Mammary epithelial cell (primary cell): ENCODE data around the gene CARD9.

Experiments used
- CTCF ChIP-seq, 2 donors: IDR thresholded peaks in 1 of 2; conservative IDR thresholded peaks in 1 of 2; 2 replicates each; pipeline ENCODE4 v1.5.1; 2011 to 2012; ENCODE audit warnings: inconsistent platforms in 2 of 2, low read length in 2 of 2, mild to moderate bottlenecking in 2 of 2, control low read depth in 1 of 2, low read depth in 1 of 2; ENCODE audit not compliant: insufficient read depth in 1 of 2; ENCODE audit errors: extremely low read depth in 1 of 2
- EZH2 ChIP-seq: IDR thresholded peaks from 2 replicates; pipeline ENCODE4 v1.6.1; 2012; ENCODE audit warnings: low read length, inconsistent platforms, borderline replicate concordance

- TF ChIP-seq CTCF (conservative IDR thresholded peaks at IDR 0.05 in 1 of 2, IDR thresholded peaks at IDR 0.05 in 1 of 2; ENCODE audit: extremely low read depth in 1 of 2, insufficient read depth in 1 of 2, low read depth in 1 of 2, low read length in 2 of 2) (no peak), EZH2 (no peak)
Measured at GRCh38 chr9:136418182-136419091, 45.0 kb upstream of the CARD9 start.
